Effector CD8-positive, alpha-beta T cell (primary cell): Measurements from ENCODE around the gene ANAPC1.
"Not testable (repeated sequence)": the region's sequence is repeated elsewhere in the genome, so short reads cannot be mapped to it uniquely, and the experiment has no call there.

Source experiments
- DNase-seq: peaks from one replicate; lab custom pipeline; 2025; lab: John Stamatoyannopoulos, UW

ANAPC1 gene

GRCh38 chr2:111735420-111735819 is 148.6 kb downstream of the ANAPC1 start:
- not testable (repeated sequence) for DNase-seq

GRCh38 chr2:111729812-111730458 is 154.1 kb downstream of the ANAPC1 start:
- DNase-seq: not testable (repeated sequence)

GRCh38 chr2:111727611-111728110 is 156.3 kb downstream of the ANAPC1 start:
- DNase-seq: not testable (repeated sequence)

GRCh38 chr2:111725742-111726141 is 158.3 kb downstream of the ANAPC1 start:
- DNase-seq: not testable (repeated sequence)

GRCh38 chr2:111719610-111720009 is 164.4 kb downstream of the ANAPC1 start:
- DNase-seq: not testable (repeated sequence)
